ENCODE measurements around the gene CAPN9. TPM values are rescaled to one million over a fixed set of nuclear protein-coding genes. Genes with fewer than 3 reads are reported as not detected.

The CAPN9 gene
- total RNA-seq, 4 donors from 2014 or later = not detected

- no peak for TF ChIP-seq CTCF (IDR thresholded peaks at IDR 0.05; ENCODE audit: low read depth)
Observed at GRCh38 chr1:230792691-230793462, 45.7 kb downstream of the CAPN9 start.

GRCh38 chr1:230793463-230793745 lies 46.2 kb downstream of the CAPN9 start:
- no peak for TF ChIP-seq CTCF (IDR thresholded peaks at IDR 0.05; ENCODE audit: low read depth)

GRCh38 chr1:230794431-230794830 lies 47.2 kb downstream of the CAPN9 start:
- TF ChIP-seq CTCF (IDR thresholded peaks at IDR 0.05; ENCODE audit: low read depth) = no peak

GRCh38 chr1:230794871-230795605 lies 47.9 kb downstream of the CAPN9 start:
- no peak for TF ChIP-seq CTCF (IDR thresholded peaks at IDR 0.05; ENCODE audit: low read depth)

- no peak for TF ChIP-seq CTCF (IDR thresholded peaks at IDR 0.05; ENCODE audit: low read depth)
Observed at GRCh38 chr1:230796626-230797025, 49.4 kb downstream of the CAPN9 start.

- no peak for TF ChIP-seq CTCF (IDR thresholded peaks at IDR 0.05; ENCODE audit: low read depth)
Observed at GRCh38 chr1:230797376-230797920, 50.3 kb downstream of the CAPN9 start.

- no peak for TF ChIP-seq CTCF (IDR thresholded peaks at IDR 0.05; ENCODE audit: low read depth)
Observed at GRCh38 chr1:230797942-230798365, 50.8 kb downstream of the CAPN9 start.

Measured in subcutaneous adipose tissue (tissue), 4 donors.